ENCODE data around the gene IL17B.

IL17B gene

DNA sequence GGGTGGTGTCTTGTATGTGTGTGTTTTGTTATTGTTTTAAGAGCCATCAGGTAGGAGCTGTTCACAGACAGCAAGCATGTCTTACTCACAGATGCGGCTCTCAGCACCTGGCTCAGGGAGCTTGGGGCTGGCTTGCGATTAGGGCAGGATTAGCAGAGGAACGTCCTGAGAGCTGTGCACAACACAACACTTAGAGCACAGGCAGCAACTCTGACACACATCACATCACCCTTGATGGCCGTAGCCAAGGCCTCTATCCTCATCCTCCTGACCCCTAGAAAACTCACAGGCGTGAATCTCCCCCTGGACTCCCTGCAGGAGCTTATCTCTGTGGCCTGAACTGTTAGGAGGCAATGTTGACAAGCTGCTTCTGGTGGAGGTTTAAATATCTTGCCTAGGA is 7.1 kb upstream of the IL17B start:
- H3K9me3 ChIP-seq (replicated peaks; ENCODE audit: insufficient read depth, low read length) = no peaks in the 10 kb centered on the region
- no peaks in the 10 kb centered on the region for H3K4me1 ChIP-seq (ENCODE audit: low read length)
- TF ChIP-seq EZH2 (optimal IDR thresholded peaks at IDR 0.05; ENCODE audit: low read depth, low read length) = no peak
- TF ChIP-seq, protein P1, sequence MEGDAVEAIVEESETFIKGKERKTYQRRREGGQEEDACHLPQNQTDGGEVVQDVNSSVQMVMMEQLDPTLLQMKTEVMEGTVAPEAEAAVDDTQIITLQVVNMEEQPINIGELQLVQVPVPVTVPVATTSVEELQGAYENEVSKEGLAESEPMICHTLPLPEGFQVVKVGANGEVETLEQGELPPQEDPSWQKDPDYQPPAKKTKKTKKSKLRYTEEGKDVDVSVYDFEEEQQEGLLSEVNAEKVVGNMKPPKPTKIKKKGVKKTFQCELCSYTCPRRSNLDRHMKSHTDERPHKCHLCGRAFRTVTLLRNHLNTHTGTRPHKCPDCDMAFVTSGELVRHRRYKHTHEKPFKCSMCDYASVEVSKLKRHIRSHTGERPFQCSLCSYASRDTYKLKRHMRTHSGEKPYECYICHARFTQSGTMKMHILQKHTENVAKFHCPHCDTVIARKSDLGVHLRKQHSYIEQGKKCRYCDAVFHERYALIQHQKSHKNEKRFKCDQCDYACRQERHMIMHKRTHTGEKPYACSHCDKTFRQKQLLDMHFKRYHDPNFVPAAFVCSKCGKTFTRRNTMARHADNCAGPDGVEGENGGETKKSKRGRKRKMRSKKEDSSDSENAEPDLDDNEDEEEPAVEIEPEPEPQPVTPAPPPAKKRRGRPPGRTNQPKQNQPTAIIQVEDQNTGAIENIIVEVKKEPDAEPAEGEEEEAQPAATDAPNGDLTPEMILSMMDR (IDR thresholded peaks at IDR 0.05; ENCODE audit: low read length) = no peak
- TF ChIP-seq EZH2phosphoT487 (IDR thresholded peaks at IDR 0.05; ENCODE audit: low read length) = no peak
- no peaks in the 10 kb centered on the region for H3F3A ChIP-seq (ENCODE audit: insufficient read depth, low read length)
- no peak overlapping the region for H3K27ac ChIP-seq (ENCODE audit: low read length)
- no peak for DNase-seq
- H3K9me2 ChIP-seq (replicated peaks; ENCODE audit: insufficient read depth, low read length) = no peaks in the 10 kb centered on the region
- no peak overlapping the region for H3K9ac ChIP-seq (ENCODE audit: low read length)
- H3K27me3 ChIP-seq (replicated peaks; ENCODE audit: insufficient read depth, low read length) = no peaks in the 10 kb centered on the region
- no peaks in the 10 kb centered on the region for H4K20me1 ChIP-seq (ENCODE audit: insufficient read depth, low read length)
- no peak overlapping the region for H3K4me3 ChIP-seq (ENCODE audit: low read length)
- H3K79me2 ChIP-seq (ENCODE audit: low read length) = no peaks in the 10 kb centered on the region
- no peaks in the 10 kb centered on the region for H3K36me3 ChIP-seq (replicated peaks; ENCODE audit: insufficient read depth, low read length)
- no peak overlapping the region for H3K4me2 ChIP-seq (ENCODE audit: low read depth, low read length)
- H2AFZ ChIP-seq (ENCODE audit: low read length) = no peak overlapping the region

DNA sequence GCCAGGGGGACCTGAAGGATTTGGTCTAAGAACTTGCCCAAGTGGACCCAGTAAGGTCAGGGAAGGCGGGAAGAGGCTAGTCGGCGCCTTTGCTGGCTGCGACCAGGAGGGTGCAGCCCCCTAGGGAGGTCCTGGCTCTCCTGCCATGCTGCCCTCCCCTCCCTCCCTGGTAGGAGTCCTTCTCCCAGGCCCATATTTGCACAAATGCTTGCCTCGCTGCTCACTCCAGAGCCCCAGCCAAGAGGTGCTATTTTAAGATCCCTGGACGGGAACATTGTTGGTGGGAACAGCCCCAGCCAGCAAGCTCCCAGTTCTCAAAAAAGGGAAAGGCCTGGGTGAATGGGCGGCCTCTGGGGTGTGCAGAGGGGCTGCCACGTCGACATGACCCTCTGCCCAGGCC is 4.3 kb upstream of the IL17B start:
- Histone ChIP-seq H3K4me3 (ENCODE audit: low read length) (no peak overlapping the region), H3K9me3 (replicated peaks; ENCODE audit: insufficient read depth, low read length) (no peaks in the 10 kb centered on the region), H3F3A (ENCODE audit: insufficient read depth, low read length) (no peaks in the 10 kb centered on the region), H3K27ac (ENCODE audit: low read length) (no peak overlapping the region), H4K20me1 (ENCODE audit: insufficient read depth, low read length) (no peaks in the 10 kb centered on the region), H2AFZ (ENCODE audit: low read length) (no peak overlapping the region), H3K4me2 (ENCODE audit: low read depth, low read length) (no peak overlapping the region), H3K9ac (ENCODE audit: low read length) (no peak overlapping the region), H3K9me2 (replicated peaks; ENCODE audit: insufficient read depth, low read length) (no peaks in the 10 kb centered on the region), H3K79me2 (ENCODE audit: low read length) (no peaks in the 10 kb centered on the region), H3K4me1 (ENCODE audit: low read length) (no peaks in the 10 kb centered on the region), H3K36me3 (replicated peaks; ENCODE audit: insufficient read depth, low read length) (no peaks in the 10 kb centered on the region), H3K27me3 (replicated peaks; ENCODE audit: insufficient read depth, low read length) (no peaks in the 10 kb centered on the region)
- DNase-seq = no peak
- TF ChIP-seq, protein P1 (IDR thresholded peaks at IDR 0.05; ENCODE audit: low read length) = no peak
- no peak for TF ChIP-seq EZH2phosphoT487 (IDR thresholded peaks at IDR 0.05; ENCODE audit: low read length)
- no peak for TF ChIP-seq EZH2 (optimal IDR thresholded peaks at IDR 0.05; ENCODE audit: low read depth, low read length)

DNA sequence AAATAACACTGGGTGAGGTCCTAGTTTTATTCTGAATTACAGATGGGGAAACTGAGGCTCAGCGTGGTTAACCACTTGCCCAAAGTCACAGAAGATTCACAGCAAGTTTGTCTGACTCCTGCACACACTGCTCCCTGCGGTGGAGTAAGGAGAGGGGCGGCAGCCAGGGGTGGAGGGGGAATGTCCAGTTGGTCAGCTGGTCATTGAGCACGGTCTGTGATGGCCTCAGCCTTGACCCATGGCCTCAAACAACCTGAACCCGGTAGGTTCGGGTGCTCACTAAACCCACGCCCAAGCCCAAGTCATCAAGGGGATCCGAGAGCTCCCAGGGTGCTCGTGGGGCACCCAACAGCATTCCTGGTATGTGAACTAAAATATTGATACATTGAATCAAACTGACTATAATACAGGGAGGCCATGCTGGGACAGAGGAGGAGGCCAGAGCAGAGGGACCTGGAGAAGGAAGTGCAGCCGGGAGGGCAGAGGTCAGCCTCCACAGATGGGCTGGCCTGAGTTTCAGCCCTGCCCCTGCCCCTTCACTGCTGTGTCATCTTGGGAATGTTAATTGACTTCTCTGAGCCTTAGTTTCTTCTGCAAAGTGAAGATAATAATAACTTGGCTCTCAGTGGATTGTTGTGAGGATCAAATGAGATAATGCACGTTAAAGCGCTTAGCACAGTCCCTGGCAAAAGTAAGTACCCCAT is 3.6 kb upstream of the IL17B start:
- no peak overlapping the region for H3K27ac ChIP-seq (ENCODE audit: low read length)
- no peaks in the 10 kb centered on the region for H3K9me3 ChIP-seq (replicated peaks; ENCODE audit: insufficient read depth, low read length)
- no peaks in the 10 kb centered on the region for H3F3A ChIP-seq (ENCODE audit: insufficient read depth, low read length)
- no peak overlapping the region for H3K9ac ChIP-seq (ENCODE audit: low read length)
- H3K9me2 ChIP-seq (replicated peaks; ENCODE audit: insufficient read depth, low read length) = no peaks in the 10 kb centered on the region
- H3K36me3 ChIP-seq (replicated peaks; ENCODE audit: insufficient read depth, low read length) = no peaks in the 10 kb centered on the region
- H4K20me1 ChIP-seq (ENCODE audit: insufficient read depth, low read length) = no peaks in the 10 kb centered on the region
- no peak overlapping the region for H2AFZ ChIP-seq (ENCODE audit: low read length)
- no peaks in the 10 kb centered on the region for H3K4me1 ChIP-seq (ENCODE audit: low read length)
- TF ChIP-seq EZH2phosphoT487 (IDR thresholded peaks at IDR 0.05; ENCODE audit: low read length) (no peak), EZH2 (optimal IDR thresholded peaks at IDR 0.05; ENCODE audit: low read depth, low read length) (no peak)
- TF ChIP-seq, protein P1 (IDR thresholded peaks at IDR 0.05; ENCODE audit: low read length) = no peak
- H3K27me3 ChIP-seq (replicated peaks; ENCODE audit: insufficient read depth, low read length) = no peaks in the 10 kb centered on the region
- no peaks in the 10 kb centered on the region for H3K79me2 ChIP-seq (ENCODE audit: low read length)
- no peak for DNase-seq
- H3K4me3 ChIP-seq (ENCODE audit: low read length) = no peak overlapping the region
- H3K4me2 ChIP-seq (ENCODE audit: low read depth, low read length) = no peak overlapping the region
